Dermis microvascular lymphatic vessel endothelial cell (primary cell): Measurements from ENCODE around the gene AAR2. TPM values are rescaled to one million over a fixed set of nuclear protein-coding genes. Genes with fewer than 3 reads are reported as not detected.

Source experiments
- DNase-seq, 2 donors: peaks; one replicate each; pipeline versions ENCODE4 v3.0.0 to v3.0.0-alpha.2; 2010; ENCODE audit warnings: low read depth in 2 of 2
- total RNA-seq: library from RNA; depleted of rRNA; stranded (reverse); fragments of >200 nt; gene quantifications from 2 replicates; pipeline ENCODE4 v1.2.1, GENCODE V29; 2014

The AAR2 gene
- 20.0 and 28.8 TPM in 2 replicates for total RNA-seq

- peak; percentile 59 to 75 for DNase-seq
Measured at GRCh38 chr20:36235892-36236785, at the start of gene AAR2. Gene AAR2, plus strand, starts transcription at chr20:36236478. Its CDS starts 3,391 bp downstream, at chr20:36239869.

DNA sequence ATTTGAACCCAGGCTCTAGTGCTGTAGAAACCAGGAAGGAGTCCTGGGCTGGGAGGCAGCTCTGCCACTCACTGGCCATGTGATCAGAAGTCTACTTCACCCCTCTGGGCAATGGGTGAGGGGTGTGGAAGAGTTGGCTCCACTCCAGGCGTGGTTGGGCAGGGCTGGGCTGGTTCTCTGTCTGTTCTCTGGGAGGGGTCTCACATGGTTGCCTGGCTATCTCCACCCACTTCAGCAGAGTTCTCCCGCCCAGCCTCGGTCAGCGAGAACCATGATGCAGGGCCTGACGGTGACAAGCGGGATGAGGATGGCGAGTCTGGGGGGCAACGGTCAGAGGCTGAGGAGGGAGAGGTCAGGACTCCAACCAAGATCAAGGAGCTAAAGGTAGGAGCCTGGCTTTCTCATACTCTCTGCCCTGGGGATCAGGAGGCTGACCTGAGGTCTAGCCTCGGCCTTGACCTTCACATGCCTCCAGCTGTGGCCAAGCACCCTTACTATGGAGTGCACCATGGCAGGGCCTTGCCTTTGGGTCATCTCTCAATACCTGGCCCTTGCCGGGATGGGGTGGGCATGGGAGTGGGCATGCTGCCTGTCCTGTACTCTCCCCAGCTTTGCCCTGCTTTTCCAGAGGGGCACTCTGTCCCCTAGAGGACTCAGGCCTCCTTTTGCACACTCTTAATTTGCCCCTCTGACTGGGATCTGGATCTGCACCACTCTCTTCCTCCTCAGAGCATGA, 42.1 kb upstream of the AAR2 start:
- DNase-seq = no peak

DNA sequence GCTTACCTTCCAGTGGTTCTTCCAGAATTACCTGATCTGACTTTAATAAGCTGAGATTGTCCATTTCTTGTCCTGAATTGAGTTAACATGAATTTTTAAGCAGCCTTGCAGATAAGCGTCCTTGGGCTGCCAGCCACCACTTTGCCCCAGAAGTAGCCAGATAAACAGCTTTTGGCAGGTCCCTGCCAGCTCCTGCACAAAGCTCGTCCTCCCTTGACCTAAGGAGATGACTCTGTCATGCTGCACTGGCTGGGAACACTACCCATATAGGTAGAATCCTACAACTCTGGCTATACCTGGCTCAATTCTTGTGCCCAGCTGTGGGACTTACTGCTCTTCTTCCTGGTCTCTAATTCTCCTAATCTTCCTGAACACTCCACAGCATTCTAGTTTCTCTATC, 39.6 kb upstream of the AAR2 start:
- DNase-seq = no peak

GRCh38 chr20:36197271-36197670, 39.0 kb upstream of the AAR2 start:
- no peak for DNase-seq

DNA sequence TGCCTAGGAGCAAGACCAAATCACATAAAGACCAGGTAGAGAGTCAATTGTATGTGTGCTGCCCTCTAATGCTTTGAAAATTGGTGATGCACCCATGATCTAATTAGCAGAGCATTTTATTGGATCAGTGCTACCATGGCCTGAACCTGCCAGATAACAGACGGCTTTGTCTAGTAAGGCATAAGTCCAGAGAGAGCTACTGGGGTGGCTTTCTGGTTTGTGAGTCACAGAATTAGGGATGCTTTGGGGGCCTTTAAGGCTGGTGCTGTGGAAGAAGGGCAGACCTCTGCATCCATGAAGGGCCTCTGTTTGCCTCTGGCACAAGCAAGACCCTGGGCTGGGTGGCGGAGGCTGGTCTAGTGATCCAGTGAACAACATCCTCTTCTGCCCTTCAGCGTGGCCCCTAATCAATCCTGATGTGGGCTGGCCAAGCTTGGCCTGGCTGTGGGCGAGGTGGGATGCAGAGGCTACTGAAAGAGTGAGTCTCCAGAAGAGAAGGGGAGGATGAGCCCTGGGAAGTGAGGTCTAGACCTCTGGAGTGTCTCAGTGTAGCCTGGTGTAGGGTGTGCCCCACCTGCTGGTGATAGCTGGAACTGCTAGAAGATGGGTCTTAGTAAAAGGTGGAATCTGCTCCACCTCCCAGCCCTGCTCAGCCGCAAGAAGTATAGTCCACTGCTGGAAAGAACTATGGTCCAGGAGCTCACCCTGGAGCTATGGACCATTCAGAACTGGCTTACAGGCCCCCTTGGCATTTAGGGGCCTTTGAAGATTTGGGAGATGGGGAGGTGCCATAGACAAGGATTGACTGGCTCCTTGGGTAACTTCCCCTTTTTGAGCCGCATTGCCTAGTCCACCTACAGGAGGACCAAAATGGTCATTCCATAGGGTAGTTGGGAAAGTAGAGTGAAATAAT, 36.7 kb upstream of the AAR2 start:
- peak; percentile 47 to 77 for DNase-seq

DNA sequence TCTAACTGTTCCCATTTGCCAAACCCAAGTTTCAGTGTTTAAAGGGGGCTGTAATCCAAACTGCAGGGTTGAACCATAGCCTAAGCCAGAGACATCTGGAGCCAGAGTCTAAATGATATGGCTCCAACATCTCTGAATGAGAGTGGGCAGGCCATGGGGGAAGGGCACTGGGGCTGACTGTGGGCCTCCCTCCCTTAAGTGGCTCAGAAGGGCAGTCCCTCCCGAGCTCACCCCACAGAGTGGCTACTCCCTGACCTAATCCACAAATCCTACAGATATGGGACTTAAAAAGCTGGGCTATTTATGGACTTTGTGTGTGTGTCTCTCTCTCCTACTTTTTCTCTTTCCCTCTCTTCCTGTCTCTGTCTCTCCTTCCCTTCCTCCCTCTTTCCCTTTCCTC, 35.8 kb upstream of the AAR2 start:
- no peak for DNase-seq

DNA sequence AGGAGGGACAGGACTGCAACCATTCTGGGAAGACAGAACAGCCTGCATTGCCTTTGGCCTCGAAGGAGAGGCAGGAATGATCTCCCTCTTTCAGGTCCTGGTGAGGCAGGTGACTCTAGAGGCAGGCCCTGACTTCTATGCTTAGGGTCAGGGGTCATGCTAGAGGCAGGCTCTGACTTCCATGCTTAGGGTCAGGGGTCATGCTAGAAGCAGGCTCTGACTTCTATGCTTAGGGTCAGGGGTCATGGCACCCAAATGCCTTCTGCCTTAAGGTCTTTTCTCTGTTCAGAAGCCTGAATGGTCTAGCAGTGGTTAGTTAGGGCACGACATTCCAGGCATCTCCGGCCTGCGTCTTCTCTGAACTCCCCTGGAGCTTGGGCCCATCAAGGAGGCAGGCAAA, 35.1 kb upstream of the AAR2 start:
- no peak for DNase-seq

DNA sequence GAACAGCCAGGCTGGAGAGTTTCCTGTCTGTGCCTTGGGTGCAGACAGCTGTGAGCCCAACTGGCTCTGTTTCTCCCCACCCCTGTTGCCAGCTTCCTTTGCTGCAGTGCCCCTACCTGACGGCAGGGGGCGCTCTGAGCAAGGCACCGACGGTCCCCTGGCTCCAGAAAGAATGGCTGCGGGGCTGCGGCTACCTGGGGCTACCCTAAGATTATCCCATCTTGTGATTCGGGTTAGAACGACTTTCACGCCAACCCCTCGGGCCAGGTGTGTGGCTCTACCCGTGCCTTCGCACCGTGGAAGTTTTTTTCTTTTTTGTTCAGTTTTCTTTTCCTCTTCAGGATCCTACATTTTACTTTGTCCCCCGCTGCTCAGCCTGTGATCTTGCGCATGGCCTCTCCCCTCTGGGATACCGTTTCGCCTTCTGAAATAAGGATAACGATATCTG, 33.4 kb upstream of the AAR2 start:
- peak in 1 of 2 donors; percentile 36 for DNase-seq

DNA sequence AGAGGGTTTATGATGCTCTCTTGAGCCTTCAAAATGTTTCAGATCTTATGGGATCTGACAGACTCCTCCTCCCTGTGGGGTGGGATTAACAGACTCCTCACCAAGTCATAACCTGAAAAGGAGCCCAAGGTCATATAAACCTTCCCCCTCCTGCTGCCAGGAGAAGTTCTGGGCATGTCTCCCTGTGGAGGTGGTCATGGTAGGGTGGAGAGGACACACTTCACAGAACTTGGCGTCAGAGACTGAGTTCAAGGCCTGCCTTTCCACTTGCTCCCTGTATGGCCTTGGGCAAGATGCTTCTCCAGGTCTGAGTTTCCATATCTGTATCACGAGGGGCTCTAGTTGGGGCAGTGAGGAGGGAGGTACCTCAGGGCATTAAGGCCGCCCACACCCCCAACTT, 32.4 kb upstream of the AAR2 start:
- no peak for DNase-seq

GRCh38 chr20:36205026-36205425, 31.3 kb upstream of the AAR2 start:
- DNase-seq = no peak

DNA sequence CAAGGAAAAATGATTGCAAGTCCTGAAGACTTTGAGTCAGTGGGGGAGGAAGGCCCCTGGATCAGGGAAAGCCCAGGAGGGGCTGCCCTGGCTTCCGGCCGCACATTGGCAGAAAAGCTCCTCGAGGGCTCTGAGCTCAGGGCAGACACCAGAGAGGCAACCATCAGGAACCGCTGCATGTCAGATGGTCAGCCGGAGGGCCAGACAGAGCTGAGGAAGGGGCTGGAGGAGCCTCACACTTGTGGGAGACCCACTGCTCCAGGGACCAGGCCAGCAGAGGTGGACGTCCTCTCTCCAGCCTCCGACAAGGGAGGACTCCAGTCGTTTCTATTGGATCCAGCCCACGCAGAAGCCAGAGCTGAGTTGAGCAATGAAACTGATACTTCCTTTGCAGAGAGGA, 30.2 kb upstream of the AAR2 start:
- DNase-seq = no peak

- DNase-seq = no peak
Measured at GRCh38 chr20:36206641-36207040, 29.6 kb upstream of the AAR2 start.

- DNase-seq = no peak
Measured at GRCh38 chr20:36207602-36208001, 28.7 kb upstream of the AAR2 start.

- no peak for DNase-seq
Measured at GRCh38 chr20:36208257-36208656, 28.0 kb upstream of the AAR2 start.

DNA sequence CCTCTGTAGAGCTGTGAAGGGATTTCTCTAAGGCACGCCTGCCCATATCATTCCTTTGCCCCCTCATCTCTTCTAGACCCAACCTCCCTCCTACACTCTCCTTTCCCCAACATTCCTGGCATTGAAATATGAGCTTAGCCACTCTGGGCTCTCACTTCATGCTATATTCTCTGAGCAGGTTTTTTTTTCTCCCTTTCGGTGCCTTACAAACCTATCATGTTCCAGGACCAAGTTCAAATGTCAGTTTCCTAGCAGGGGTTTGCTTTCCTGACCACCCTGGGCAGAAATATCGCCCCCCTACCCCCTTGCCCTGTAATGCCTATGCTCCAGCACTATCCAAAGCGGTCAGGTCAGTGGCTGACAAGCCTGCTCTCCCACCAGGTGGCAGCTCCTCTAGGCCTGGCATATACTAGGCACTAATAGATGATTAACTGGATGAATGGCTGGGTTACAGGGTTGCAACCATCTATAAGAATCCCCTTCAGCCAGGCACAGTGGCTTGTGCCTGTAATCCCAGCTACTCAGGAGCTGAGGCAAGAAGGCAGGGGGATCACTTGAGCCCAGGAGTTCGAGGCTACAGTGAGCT, 25.7 kb upstream of the AAR2 start:
- DNase-seq = no peak

DNA sequence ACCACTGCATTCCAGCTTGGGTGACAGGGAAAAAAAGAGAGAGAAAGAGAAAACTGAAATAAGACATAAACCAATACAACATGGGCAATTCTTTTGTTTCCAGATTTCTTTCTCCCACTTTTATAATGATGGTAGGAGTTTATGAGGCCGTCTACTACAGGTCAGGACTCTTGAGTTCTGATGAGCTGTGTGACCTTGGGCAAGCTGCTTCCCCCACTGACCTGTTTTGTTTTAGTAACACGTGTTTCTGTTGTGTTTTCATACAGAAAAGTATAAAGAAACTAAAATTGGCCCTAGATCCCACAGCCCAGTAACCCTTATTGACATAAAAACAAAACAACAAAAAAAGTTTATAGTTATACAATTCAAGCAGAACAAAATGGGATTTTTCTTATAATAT, 22.9 kb upstream of the AAR2 start:
- DNase-seq = no peak

DNA sequence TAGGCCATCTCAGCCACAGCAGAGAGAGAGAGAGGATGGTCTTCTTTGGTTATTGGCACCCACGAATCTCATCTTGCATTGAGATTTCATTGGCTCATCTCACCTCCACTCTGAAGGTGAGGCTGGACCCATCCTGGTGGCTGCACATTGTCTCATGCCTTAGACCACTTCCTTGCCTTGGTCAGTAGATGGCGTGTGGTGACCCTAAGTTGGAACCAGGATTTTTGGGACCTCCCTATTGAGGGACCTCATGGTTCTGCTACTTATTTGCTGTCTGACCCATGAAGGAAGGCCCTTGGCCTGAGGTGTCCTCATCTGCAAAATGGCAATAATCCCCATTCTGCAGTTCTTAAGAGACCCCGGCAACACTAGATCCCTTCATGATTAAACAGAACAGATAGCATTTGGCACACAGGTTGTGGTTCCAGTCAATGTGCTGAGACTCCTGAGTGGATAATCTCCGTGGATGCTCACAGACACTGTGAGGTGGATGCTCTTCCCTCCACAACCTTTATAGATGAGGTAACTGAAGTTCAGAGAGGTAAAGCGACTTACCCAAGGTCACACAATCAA, 21.5 kb upstream of the AAR2 start:
- peak in 1 of 2 donors; percentile 31 for DNase-seq

- no peak for DNase-seq
Measured at GRCh38 chr20:36215778-36216177, 20.5 kb upstream of the AAR2 start.

GRCh38 chr20:36216314-36217025, 19.8 kb upstream of the AAR2 start:
- no peak for DNase-seq

DNA sequence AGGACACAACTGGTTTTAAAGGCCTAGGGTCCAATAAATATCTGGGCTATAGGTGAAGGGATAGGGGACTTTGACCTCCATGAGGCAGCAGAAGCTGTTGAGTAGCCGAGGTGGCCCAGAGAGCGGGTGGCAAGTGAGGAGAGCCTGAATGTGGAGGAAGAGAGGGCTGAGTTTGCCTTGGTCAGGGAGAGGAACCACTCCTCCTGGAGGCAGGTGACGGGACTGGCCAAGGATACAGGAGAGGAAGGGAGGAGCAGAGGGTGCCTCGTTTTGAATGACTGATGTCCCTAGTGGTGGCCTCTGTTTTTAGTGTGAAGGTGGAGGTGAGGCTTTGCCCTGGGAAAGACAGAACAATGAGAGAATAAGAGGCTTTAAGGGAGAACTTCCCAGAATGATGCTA, 19.1 kb upstream of the AAR2 start:
- DNase-seq = no peak
